HepG2 (cell line): ENCODE measurements around the gene GHR. TPM values are rescaled to one million over a fixed set of nuclear protein-coding genes. Genes with fewer than 3 reads are reported as not detected.

ENCODE experiments used
- AKAP8 ChIP-seq: sonication (generic); formaldehyde crosslinking; IDR thresholded peaks from 2 replicates; pipeline ENCODE4 v1.5.1; 2020; ENCODE audit warnings: mild to moderate bottlenecking, missing genetic modification reagents
- ATRX ChIP-seq: sonication (generic); formaldehyde crosslinking; IDR thresholded peaks from 2 replicates; pipeline ENCODE4 v1.4.0; 2020; ENCODE audit warnings: missing genetic modification reagents, borderline replicate concordance
- CCDC6 ChIP-seq: sonication (generic); formaldehyde crosslinking; IDR thresholded peaks from 2 replicates; pipeline ENCODE4 v1.8.1; 2022; ENCODE audit warnings: mild to moderate bottlenecking, missing genetic modification reagents, moderate library complexity
- CHCHD3 ChIP-seq: sonication (generic); formaldehyde crosslinking; IDR thresholded peaks from 2 replicates; pipeline ENCODE4 v1.8.0; 2022; ENCODE audit warnings: mild to moderate bottlenecking, missing genetic modification reagents, moderate library complexity
- CHD2 ChIP-seq: IDR thresholded peaks from 2 replicates; pipeline ENCODE4 v1.6.1; 2011; ENCODE audit warnings: low read depth, low read length, improper control_type of control experiment
- DNMT1 ChIP-seq: sonication (generic); formaldehyde crosslinking; IDR thresholded peaks from 2 replicates; pipeline ENCODE4 v1.5.1; 2020; ENCODE audit warnings: mild to moderate bottlenecking, missing genetic modification reagents
- ELF1 ChIP-seq: sonication (generic); formaldehyde crosslinking; IDR thresholded peaks from 2 replicates; pipeline ENCODE4 v1.4.0; 2020; ENCODE audit warnings: missing genetic modification reagents
- ETV5 ChIP-seq: IDR thresholded peaks from 2 replicates; pipeline ENCODE4 v1.6.1; 2018; ENCODE audit warnings: missing biosample characterization, missing genetic modification reagents, inconsistent platforms, borderline replicate concordance
- EZH2 ChIP-seq: conservative IDR thresholded peaks from 2 replicates; pipeline ENCODE4 v1.6.1; 2012; ENCODE audit warnings: mild to moderate bottlenecking, low read depth, low read length, moderate library complexity
- GFI1 ChIP-seq: sonication (generic); formaldehyde crosslinking; IDR thresholded peaks from 2 replicates; pipeline ENCODE4 v1.5.0; 2020; ENCODE audit warnings: missing genetic modification reagents, mild to moderate bottlenecking, borderline replicate concordance
- KDM5B ChIP-seq: sonication (generic); formaldehyde crosslinking; IDR thresholded peaks from 2 replicates; pipeline ENCODE4 v1.4.0; 2020; ENCODE audit warnings: missing genetic modification reagents, mild to moderate bottlenecking, borderline replicate concordance
- NPAS2 ChIP-seq: sonication (generic); formaldehyde crosslinking; IDR thresholded peaks from 2 replicates; pipeline ENCODE4 v1.8.0; 2022; ENCODE audit warnings: mild to moderate bottlenecking, missing genetic modification reagents, borderline replicate concordance
- RXRB ChIP-seq: IDR thresholded peaks from 2 replicates; pipeline ENCODE4 v1.6.1; 2016; ENCODE audit warnings: borderline replicate concordance, missing genetic modification reagents, missing compliant biosample characterization
- SMC3 ChIP-seq: IDR thresholded peaks from 2 replicates; pipeline ENCODE4 v1.6.1; 2011; ENCODE audit warnings: low read length, improper control_type of control experiment
- TARDBP ChIP-seq: sonication (generic); formaldehyde crosslinking; IDR thresholded peaks from 2 replicates; pipeline ENCODE4 v1.8.0; 2022; ENCODE audit warnings: mild to moderate bottlenecking, missing genetic modification reagents
- ZBTB8A ChIP-seq: sonication (generic); formaldehyde crosslinking; IDR thresholded peaks from 2 replicates; pipeline ENCODE4 v1.4.0; 2020; ENCODE audit warnings: mild to moderate bottlenecking, low read depth, missing genetic modification reagents, borderline replicate concordance
- ZFP37 ChIP-seq: sonication (generic); formaldehyde crosslinking; IDR thresholded peaks from 2 replicates; pipeline ENCODE4 v1.4.0; 2020; ENCODE audit warnings: missing genetic modification reagents, borderline replicate concordance
- ZKSCAN8 ChIP-seq: IDR thresholded peaks from 2 replicates; pipeline ENCODE4 v1.6.1; 2016; ENCODE audit warnings: borderline replicate concordance, missing genetic modification reagents, missing compliant biosample characterization
- ZNF3 ChIP-seq: IDR thresholded peaks from 2 replicates; pipeline ENCODE4 v1.7.0; 2017; ENCODE audit warnings: inconsistent platforms
- ZNF326 ChIP-seq: sonication (generic); formaldehyde crosslinking; IDR thresholded peaks from 2 replicates; pipeline ENCODE4 v1.4.0; 2020; ENCODE audit warnings: missing genetic modification reagents, borderline replicate concordance
- ZNF672 ChIP-seq: sonication (generic); formaldehyde crosslinking; IDR thresholded peaks from 2 replicates; pipeline ENCODE4 v1.8.1; 2022; ENCODE audit warnings: missing genetic modification reagents
- ZNF883 ChIP-seq: sonication (generic); formaldehyde crosslinking; IDR thresholded peaks from 2 replicates; pipeline ENCODE4 v1.5.1; 2020; ENCODE audit warnings: mild to moderate bottlenecking, missing genetic modification reagents; ENCODE audit errors: not compliant biosample characterization
- polyA plus RNA-seq, 8 experiments: library from polyadenylated mRNA; depleted of rRNA in 3 of 8; stranded (reverse) in 7 of 8; unstranded in 1 of 8; fragments of >200 nt; fragmentation: Illumina TruSeq in 4 of 8; extraction: Trizol in 4 of 8; gene quantifications; 2 replicates each; pipeline versions ENCODE4 v1.2.1 to v1.2.3, GENCODE V29; 2011 to 2016; ENCODE audit warnings: low read depth in 4 of 8, missing spikeins in 1 of 8, mixed read lengths in 1 of 8; ENCODE audit not compliant: insufficient read depth in 1 of 8
- total RNA-seq, 5 experiments: library from RNA; depleted of rRNA; stranded (reverse); fragments of >200 nt; fragmentation: Illumina TruSeq; extraction: Trizol; gene quantifications; 2 replicates each; pipeline ENCODE4 v1.2.3, GENCODE V29; 2016; ENCODE audit warnings: low read depth in 1 of 5
- TF ChIP-seq, protein P1 (sequence below): sonication (generic); formaldehyde crosslinking; IDR thresholded peaks from 2 replicates; pipeline ENCODE4 v1.5.1; 2020; ENCODE audit warnings: mild to moderate bottlenecking, missing genetic modification reagents, borderline replicate concordance
- TF ChIP-seq, protein P2 (sequence below): sonication (generic); formaldehyde crosslinking; IDR thresholded peaks from 2 replicates; pipeline ENCODE4 v1.4.0; 2020; ENCODE audit warnings: mild to moderate bottlenecking, low read depth, missing genetic modification reagents
- TF ChIP-seq, protein P3 (sequence below): IDR thresholded peaks from 2 replicates; pipeline ENCODE4 v1.6.1; 2016; ENCODE audit warnings: mild to moderate bottlenecking, missing biosample characterization, missing genetic modification reagents
- TF ChIP-seq, protein P4 (sequence below): IDR thresholded peaks from 2 replicates; pipeline ENCODE4 v1.6.1; 2018; ENCODE audit warnings: missing genetic modification reagents, mild to moderate bottlenecking, missing compliant biosample characterization
- TF ChIP-seq, protein P5 (sequence below): sonication (generic); formaldehyde crosslinking; IDR thresholded peaks from 2 replicates; pipeline ENCODE4 v1.4.0; 2020; ENCODE audit warnings: low read depth, mild to moderate bottlenecking, missing genetic modification reagents

Gene GHR
- total and polyA plus RNA-seq, 2 of the 13 experiments (the other 11 are each of a cell fraction or from before 2014, with no cell fraction given): 0.07 TPM; not detected in 1

DNA sequence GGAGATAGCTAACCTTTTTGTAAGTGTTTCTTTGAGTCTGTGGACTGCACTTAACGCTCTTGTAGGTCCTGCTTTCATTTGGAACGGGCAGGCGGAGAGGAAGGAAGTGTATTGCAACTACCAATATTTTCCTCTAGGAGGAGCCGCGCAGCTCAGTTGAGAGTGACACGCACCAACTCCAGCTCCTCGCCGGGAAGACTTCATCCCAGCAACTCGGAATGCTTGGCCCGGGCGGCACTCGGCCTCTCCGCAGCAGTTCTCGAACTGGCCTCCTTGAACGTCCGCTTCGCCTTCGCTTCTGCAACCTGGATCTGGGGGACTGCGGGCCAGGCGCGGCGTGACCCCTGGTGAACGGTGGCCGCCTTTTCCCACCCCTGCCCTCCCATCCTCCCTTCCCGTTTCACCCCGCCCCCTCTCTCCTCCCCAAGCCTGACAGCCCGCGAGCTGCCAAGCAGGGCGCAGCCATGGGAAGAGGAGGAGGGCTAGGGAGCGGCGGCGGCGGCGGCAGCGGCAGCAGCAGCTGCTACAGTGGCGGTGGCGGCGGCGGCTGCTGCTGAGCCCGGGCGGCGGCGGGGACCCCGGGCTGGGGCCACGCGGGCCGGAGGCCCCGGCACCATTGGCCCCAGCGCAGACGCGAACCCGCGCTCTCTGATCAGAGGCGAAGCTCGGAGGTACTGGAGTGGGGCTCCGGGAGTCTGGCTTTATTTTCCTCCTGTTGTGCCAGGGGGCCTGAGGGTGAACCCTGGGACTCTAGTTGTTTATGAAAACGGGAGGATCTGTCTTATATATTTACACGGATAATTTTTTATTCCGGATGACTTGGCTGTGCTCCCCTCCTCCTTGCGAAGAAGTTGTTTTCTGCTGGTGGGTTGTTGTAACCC is at the start of gene GHR (continued):
- TF ChIP-seq, protein P1, sequence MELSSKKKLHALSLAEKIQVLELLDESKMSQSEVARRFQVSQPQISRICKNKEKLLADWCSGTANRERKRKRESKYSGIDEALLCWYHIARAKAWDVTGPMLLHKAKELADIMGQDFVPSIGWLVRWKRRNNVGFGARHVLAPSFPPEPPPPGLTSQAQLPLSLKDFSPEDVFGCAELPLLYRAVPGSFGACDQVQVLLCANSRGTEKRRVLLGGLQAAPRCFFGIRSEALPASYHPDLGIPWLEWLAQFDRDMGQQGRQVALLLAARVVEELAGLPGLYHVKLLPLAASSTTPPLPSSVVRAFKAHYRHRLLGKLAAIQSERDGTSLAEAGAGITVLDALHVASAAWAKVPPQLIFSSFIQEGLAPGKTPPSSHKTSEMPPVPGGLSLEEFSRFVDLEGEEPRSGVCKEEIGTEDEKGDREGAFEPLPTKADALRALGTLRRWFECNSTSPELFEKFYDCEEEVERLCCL (CRISPR knock-in tag): no peak
- TF ChIP-seq NPAS2 (no peak), ZNF3 (no peak), ETV5 (CRISPR knock-in tag) (no peak), ELF1 (CRISPR knock-in tag) (no peak), CCDC6 (CRISPR knock-in tag) (no peak), AKAP8 (CRISPR knock-in tag) (no peak), CHCHD3 (CRISPR knock-in tag) (no peak), ZFP37 (CRISPR knock-in tag) (no peak), RXRB (CRISPR knock-in tag) (no peak), ZNF672 (no peak), DNMT1 (no peak), GFI1 (CRISPR knock-in tag) (no peak), ZKSCAN8 (no peak), CHD2 (no peak), ZBTB8A (CRISPR knock-in tag) (no peak), EZH2 (no peak), KDM5B (CRISPR knock-in tag) (no peak), SMC3 (peak; percentile 68), ZNF326 (CRISPR knock-in tag) (no peak), TARDBP (no peak), ATRX (CRISPR knock-in tag) (no peak), ZNF883 (CRISPR knock-in tag) (no peak)
- TF ChIP-seq, protein P2, sequence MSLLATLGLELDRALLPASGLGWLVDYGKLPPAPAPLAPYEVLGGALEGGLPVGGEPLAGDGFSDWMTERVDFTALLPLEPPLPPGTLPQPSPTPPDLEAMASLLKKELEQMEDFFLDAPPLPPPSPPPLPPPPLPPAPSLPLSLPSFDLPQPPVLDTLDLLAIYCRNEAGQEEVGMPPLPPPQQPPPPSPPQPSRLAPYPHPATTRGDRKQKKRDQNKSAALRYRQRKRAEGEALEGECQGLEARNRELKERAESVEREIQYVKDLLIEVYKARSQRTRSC (CRISPR knock-in tag): no peak
- TF ChIP-seq, protein P3, sequence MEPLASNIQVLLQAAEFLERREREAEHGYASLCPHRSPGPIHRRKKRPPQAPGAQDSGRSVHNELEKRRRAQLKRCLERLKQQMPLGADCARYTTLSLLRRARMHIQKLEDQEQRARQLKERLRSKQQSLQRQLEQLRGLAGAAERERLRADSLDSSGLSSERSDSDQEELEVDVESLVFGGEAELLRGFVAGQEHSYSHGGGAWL (CRISPR knock-in tag): no peak
- TF ChIP-seq, protein P4, sequence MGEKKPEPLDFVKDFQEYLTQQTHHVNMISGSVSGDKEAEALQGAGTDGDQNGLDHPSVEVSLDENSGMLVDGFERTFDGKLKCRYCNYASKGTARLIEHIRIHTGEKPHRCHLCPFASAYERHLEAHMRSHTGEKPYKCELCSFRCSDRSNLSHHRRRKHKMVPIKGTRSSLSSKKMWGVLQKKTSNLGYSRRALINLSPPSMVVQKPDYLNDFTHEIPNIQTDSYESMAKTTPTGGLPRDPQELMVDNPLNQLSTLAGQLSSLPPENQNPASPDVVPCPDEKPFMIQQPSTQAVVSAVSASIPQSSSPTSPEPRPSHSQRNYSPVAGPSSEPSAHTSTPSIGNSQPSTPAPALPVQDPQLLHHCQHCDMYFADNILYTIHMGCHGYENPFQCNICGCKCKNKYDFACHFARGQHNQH (CRISPR knock-in tag): no peak
- TF ChIP-seq, protein P5, sequence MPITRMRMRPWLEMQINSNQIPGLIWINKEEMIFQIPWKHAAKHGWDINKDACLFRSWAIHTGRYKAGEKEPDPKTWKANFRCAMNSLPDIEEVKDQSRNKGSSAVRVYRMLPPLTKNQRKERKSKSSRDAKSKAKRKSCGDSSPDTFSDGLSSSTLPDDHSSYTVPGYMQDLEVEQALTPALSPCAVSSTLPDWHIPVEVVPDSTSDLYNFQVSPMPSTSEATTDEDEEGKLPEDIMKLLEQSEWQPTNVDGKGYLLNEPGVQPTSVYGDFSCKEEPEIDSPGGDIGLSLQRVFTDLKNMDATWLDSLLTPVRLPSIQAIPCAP: no peak
